ENCODE results near the gene SPTSSA. TPM values are rescaled to one million over a fixed set of nuclear protein-coding genes. Genes with fewer than 3 reads are reported as not detected.
"Not testable (repeated sequence)": the region's sequence is repeated elsewhere in the genome, so short reads cannot be mapped to it uniquely, and the experiment has no call there.

Gene SPTSSA
- total RNA-seq, 4 donors from 2014 or later = 17.0 to 31.4 (median 21.7) TPM

DNA sequence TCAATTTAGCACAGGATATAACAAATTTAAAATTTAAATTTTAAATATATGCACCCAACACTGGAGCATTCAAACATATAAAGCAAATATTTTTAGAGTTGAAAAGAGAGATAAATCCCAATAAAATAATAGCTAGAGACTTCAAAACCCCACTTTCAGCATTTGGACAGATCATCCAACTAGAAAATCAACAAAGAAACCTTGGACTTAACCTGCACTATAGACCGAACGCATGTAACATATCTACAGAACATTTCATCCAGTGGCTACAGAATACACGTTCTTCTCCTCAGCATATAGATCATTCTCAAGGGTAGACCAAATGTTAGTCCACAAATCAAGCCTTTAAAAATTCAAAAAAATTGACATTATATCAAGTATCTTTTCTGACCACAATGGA is 64.0 kb downstream of the SPTSSA start:
- Histone ChIP-seq H3K36me3 (no peaks in the 10 kb centered on the region), H3K27me3 (no peaks in the 10 kb centered on the region), H3K9me3 (no peaks in the 10 kb centered on the region), H3K27ac (no peak overlapping the region), H3K4me3 (no peak overlapping the region), H3K4me1 (no peaks in the 10 kb centered on the region)
- no peak for DNase-seq
- TF ChIP-seq POLR2A (IDR thresholded peaks at IDR 0.05) = no peak
- TF ChIP-seq, protein P1, sequence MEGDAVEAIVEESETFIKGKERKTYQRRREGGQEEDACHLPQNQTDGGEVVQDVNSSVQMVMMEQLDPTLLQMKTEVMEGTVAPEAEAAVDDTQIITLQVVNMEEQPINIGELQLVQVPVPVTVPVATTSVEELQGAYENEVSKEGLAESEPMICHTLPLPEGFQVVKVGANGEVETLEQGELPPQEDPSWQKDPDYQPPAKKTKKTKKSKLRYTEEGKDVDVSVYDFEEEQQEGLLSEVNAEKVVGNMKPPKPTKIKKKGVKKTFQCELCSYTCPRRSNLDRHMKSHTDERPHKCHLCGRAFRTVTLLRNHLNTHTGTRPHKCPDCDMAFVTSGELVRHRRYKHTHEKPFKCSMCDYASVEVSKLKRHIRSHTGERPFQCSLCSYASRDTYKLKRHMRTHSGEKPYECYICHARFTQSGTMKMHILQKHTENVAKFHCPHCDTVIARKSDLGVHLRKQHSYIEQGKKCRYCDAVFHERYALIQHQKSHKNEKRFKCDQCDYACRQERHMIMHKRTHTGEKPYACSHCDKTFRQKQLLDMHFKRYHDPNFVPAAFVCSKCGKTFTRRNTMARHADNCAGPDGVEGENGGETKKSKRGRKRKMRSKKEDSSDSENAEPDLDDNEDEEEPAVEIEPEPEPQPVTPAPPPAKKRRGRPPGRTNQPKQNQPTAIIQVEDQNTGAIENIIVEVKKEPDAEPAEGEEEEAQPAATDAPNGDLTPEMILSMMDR (IDR thresholded peaks at IDR 0.05) = no peak

DNA sequence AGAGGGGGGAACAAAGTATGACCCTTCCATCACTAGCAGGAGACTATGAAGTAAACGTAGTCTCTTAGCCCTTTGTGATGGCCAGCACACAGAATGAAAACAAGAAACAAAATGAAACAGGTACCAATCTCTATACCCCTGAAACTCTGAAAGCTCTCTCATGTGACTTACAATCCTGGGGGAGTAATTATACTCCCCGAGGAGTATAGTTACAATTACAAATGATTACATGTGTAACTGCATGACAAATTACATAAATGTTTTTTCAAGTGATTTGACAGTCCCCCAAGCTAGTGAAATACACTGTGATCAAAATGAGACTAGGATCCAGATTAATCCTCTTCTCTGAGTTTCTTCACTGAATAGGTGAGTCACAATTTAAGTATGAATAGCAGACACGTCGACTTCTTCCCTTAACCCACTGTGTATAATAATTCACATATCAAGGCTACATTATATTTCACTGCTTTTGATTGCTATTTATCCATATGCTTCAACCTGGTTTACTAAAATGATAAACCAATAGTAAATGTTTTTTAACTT is 74.0 kb downstream of the SPTSSA start:
- no peaks in the 10 kb centered on the region for H3K4me1 ChIP-seq
- no peak overlapping the region for H3K4me3 ChIP-seq
- H3K27me3 ChIP-seq = no peaks in the 10 kb centered on the region
- peaks cover 0 to 3% (median 0%) of the 10 kb centered on the region in 4 donors for H3K9me3 ChIP-seq
- H3K36me3 ChIP-seq = no peaks in the 10 kb centered on the region
- TF ChIP-seq, protein P1 (IDR thresholded peaks at IDR 0.05) = no peak
- TF ChIP-seq POLR2A (IDR thresholded peaks at IDR 0.05) = no peak
- no peak for DNase-seq
- no peak overlapping the region for H3K27ac ChIP-seq

- no peaks in the 10 kb centered on the region for H3K36me3 ChIP-seq
- H3K4me3 ChIP-seq = no peak overlapping the region
- no peak overlapping the region for H3K27ac ChIP-seq
- no peaks in the 10 kb centered on the region for H3K4me1 ChIP-seq
- no peak for DNase-seq
- peaks cover 0 to 3% (median 0%) of the 10 kb centered on the region in 4 donors for H3K9me3 ChIP-seq
- no peak for TF ChIP-seq POLR2A (IDR thresholded peaks at IDR 0.05)
- TF ChIP-seq, protein P1 (IDR thresholded peaks at IDR 0.05) = no peak
- no peaks in the 10 kb centered on the region for H3K27me3 ChIP-seq
These were observed 75.1 kb downstream of the SPTSSA start for GRCh38 chr14:34386865-34387485.

DNA sequence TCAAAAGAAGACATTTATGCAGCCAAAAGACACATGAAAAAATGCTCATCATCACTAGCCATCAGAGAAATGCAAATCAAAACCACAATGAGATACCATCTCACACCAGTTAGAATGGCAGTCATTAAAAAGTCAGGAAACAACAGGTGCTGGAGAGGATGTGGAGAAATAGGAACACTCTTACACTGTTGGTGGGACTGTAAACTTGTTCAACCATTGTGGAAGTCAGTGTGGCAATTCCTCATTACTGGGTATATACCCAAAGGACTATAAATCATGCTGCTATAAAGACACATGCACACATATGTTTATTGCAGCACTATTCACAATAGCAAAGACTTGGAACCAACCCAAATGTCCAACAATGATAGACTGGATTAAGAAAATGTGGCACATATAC is 76.2 kb downstream of the SPTSSA start:
- H3K27ac ChIP-seq, H3K4me3 ChIP-seq, DNase-seq, H3K27me3 ChIP-seq, H3K4me1 ChIP-seq, H3K36me3 ChIP-seq, H3K9me3 ChIP-seq: not testable (repeated sequence)

DNA sequence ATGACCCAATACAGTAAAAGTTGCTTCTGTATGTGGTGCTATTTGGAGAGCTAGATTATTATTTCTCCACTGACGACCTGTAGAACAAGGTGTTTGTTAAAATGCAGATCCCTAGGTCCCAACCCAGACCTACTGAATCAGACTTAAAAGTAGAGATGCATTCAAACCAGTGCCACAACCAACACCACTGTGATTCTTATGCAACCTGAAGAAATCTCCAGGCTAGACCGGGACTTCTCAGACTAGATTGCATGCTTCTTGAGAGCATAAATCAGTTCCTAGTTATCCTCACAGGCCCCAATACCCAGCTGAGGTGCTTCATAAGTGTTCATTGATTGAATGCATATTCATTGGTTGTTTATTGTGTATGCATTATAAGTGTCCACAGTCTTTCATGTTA is 78.2 kb downstream of the SPTSSA start:
- no peak for DNase-seq
- TF ChIP-seq, protein P1 (IDR thresholded peaks at IDR 0.05) = no peak
- no peak for TF ChIP-seq POLR2A (IDR thresholded peaks at IDR 0.05)
- no peak overlapping the region for H3K4me3 ChIP-seq

More for the DNA sequence above, 78.2 kb downstream of the SPTSSA start:
- no peaks in the 10 kb centered on the region for H3K4me1 ChIP-seq
- H3K36me3 ChIP-seq = no peaks in the 10 kb centered on the region
- no peaks in the 10 kb centered on the region for H3K9me3 ChIP-seq
- no peak overlapping the region for H3K27ac ChIP-seq
- no peaks in the 10 kb centered on the region for H3K27me3 ChIP-seq

Other genes with a start within 250 kb of the SPTSSA start
- 10 to 100 TPM; 27.2 to 52.0 (median 45.3) TPM for gene EAPP, start 77.5 kb upstream of the SPTSSA start, total RNA-seq
- 10 to 100 TPM; 46.8 to 90.2 (median 64.9) TPM for gene SNX6, start 167.9 kb upstream of the SPTSSA start, total RNA-seq